Transverse colon (tissue), 3 donors: Measurements from ENCODE around the gene LCN12.

Source experiments
- EP300 ChIP-seq: sonication (generic); formaldehyde crosslinking; IDR thresholded peaks from one replicate; pipeline ENCODE4 v1.6.1; 2017; ENCODE audit warnings: antibody characterized with exemption, low read depth
- POLR2A ChIP-seq: fragments of 450-650 bp; IDR thresholded peaks from one replicate; pipeline ENCODE4 v1.6.1; 2016; ENCODE audit warnings: antibody characterized with exemption, mild to moderate bottlenecking, moderate library complexity
- TF ChIP-seq, protein P1 (sequence below), 5 experiments: fragments of 200-600 bp in 3 of 5; fragments of 450-650 bp in 2 of 5; sonication (generic) in 3 of 5; IDR thresholded peaks; 1 replicate in 2 of 5; 2 replicates in 3 of 5; pipeline ENCODE4 v1.5.1; 2016 to 2017; ENCODE audit warnings: antibody characterized with exemption in 5 of 5, inconsistent platforms in 3 of 5, mild to moderate bottlenecking in 2 of 5, moderate library complexity in 1 of 5

DNA sequence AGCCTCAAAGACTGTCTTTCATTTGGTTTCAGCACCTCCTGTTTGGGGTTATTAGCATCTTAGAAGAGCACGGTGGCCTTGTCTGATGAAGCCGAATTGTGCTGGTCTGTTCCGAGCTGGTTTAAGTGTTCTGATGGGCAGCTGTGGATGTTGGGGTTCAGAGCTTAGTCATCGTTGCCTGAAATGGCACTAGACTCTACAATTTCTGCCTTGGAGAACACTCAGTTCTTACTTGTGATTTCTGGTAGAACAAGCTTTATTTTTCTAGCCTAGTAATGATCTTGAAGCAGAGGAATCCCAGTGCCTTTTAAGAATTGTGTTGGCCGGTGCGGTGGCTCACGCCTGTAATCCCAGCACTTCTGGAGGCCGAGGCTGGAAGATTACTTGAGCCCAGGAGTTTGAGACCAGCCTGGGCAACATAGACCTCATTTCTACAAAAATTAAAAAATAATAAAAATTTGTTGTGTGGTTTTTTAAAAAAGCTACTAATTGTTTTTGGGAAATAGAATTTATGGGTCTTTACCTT lies 15.4 kb upstream of the LCN12 start:
- TF ChIP-seq, protein P1, sequence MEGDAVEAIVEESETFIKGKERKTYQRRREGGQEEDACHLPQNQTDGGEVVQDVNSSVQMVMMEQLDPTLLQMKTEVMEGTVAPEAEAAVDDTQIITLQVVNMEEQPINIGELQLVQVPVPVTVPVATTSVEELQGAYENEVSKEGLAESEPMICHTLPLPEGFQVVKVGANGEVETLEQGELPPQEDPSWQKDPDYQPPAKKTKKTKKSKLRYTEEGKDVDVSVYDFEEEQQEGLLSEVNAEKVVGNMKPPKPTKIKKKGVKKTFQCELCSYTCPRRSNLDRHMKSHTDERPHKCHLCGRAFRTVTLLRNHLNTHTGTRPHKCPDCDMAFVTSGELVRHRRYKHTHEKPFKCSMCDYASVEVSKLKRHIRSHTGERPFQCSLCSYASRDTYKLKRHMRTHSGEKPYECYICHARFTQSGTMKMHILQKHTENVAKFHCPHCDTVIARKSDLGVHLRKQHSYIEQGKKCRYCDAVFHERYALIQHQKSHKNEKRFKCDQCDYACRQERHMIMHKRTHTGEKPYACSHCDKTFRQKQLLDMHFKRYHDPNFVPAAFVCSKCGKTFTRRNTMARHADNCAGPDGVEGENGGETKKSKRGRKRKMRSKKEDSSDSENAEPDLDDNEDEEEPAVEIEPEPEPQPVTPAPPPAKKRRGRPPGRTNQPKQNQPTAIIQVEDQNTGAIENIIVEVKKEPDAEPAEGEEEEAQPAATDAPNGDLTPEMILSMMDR (IDR thresholded peaks at IDR 0.05), result no peak
- no peak for TF ChIP-seq POLR2A
- TF ChIP-seq EP300, result no peak
